ENCODE measurements around the gene CHMP6. TPM values are rescaled to one million over a fixed set of nuclear protein-coding genes. Genes with fewer than 3 reads are reported as not detected.
"Not testable (repeated sequence)": the region's sequence is repeated elsewhere in the genome, so short reads cannot be mapped to it uniquely, and the experiment has no call there.

Gene CHMP6
- polyA plus RNA-seq, 3 donors from 2014 or later = 67.7 to 71.4 (median 70.2) TPM

DNA sequence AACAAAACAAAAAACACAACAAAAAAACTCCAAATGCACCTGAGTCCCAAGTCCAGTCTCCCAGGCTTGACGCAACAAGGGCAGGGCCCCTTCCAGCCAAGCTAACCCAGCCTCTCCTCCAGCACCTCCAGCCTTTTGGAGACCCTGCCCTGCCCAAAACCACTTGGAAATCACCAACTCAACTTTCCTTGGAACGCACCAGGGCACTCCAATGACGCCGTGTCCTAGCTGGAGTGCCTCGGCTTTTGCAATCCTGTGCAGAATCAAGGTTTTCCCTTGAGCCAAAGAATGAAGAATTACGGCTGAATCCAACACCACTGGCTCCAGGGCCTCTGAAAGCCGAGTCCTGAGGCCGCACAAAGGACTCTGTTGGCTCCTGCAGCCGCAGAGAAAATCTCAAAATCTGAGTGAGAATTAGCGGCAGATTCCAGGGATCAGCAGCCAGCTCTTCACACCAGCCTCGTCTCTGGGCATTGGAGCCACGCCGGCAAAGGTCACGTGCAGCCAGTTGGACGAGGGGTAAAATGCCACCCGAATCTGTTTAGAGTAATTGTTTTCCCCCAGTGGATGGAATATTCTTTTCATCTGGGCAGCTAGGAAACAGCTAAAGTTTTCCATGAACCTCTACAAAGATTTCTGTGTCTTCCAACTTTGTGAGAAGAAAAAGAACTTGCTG lies 33.6 kb downstream of the CHMP6 start:
- no peak for DNase-seq
- Mint-ChIP-seq H3K4me3 (no peak overlapping the region), H3K36me3 (peaks cover 0 to 4% (median 0%) of the 10 kb centered on the region in 3 donors), H3K27me3 (ENCODE audit: low read depth in 3 of 3) (peaks cover 2 to 20% (median 2%) of the 10 kb centered on the region in 3 donors), H3K4me1 (peaks cover 8 to 14% of the 10 kb centered on the region in 2 donors), H3K9me3 (no peaks in the 10 kb centered on the region), H3K27ac (no peak overlapping the region)

DNA sequence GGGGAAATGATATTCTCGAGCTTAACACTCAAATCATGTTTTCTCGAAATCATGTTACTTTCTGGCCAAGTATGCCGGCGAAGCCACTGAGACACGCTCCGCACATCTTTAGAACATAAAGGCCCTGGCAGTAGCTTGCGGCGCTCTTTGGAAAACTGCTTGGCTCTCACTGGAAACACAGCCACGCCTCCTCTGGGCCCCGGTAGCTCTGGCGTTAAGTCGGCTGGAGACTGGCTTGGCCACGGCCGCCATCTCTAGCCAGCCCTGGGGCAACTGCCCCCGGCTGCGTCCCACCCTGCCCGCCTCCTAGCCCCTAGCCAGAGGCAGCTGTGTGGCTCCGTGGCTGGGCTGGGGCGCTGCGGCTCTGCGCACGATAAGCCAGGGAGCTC lies 34.1 kb downstream of the CHMP6 start:
- Mint-ChIP-seq H3K9me3 (no peaks in the 10 kb centered on the region), H3K4me3 (no peak overlapping the region), H3K27me3 (ENCODE audit: low read depth in 3 of 3) (peaks cover 2 to 20% (median 3%) of the 10 kb centered on the region in 3 donors), H3K36me3 (peaks cover 0 to 4% (median 0%) of the 10 kb centered on the region in 3 donors), H3K4me1 (peaks cover 8 to 14% of the 10 kb centered on the region in 2 donors), H3K27ac (no peak overlapping the region)
- DNase-seq = no peak

- no peak overlapping the region for H3K4me3 Mint-ChIP-seq
Observed at GRCh38 chr17:81026266-81027036, 34.8 kb downstream of the CHMP6 start.

GRCh38 chr17:81027038-81027437 lies 35.4 kb downstream of the CHMP6 start:
- H3K4me3 Mint-ChIP-seq = no peak overlapping the region
- H3K27me3 Mint-ChIP-seq (ENCODE audit: low read depth in 3 of 3) = peaks cover 2 to 22% (median 4%) of the 10 kb centered on the region in 3 donors
- H3K4me1 Mint-ChIP-seq = peaks cover 8 to 13% of the 10 kb centered on the region in 2 donors
- H3K27ac Mint-ChIP-seq = peak overlapping the region in 1 of 6 donors; percentile 35
- no peaks in the 10 kb centered on the region for H3K9me3 Mint-ChIP-seq
- DNase-seq = no peak
- H3K36me3 Mint-ChIP-seq = peaks cover 0 to 4% (median 0%) of the 10 kb centered on the region in 3 donors

More at GRCh38 chr17:81026266-81027036, 34.8 kb downstream of the CHMP6 start:
- Mint-ChIP-seq H3K36me3 (peaks cover 0 to 4% (median 0%) of the 10 kb centered on the region in 3 donors), H3K4me1 (peaks cover 8 to 14% of the 10 kb centered on the region in 2 donors), H3K27me3 (ENCODE audit: low read depth in 3 of 3) (peaks cover 2 to 23% (median 4%) of the 10 kb centered on the region in 3 donors), H3K9me3 (no peaks in the 10 kb centered on the region), H3K27ac (no peak overlapping the region)
- DNase-seq = no peak

GRCh38 chr17:81027591-81028505 lies 36.2 kb downstream of the CHMP6 start:
- Mint-ChIP-seq H3K27ac (no peak overlapping the region), H3K27me3 (ENCODE audit: low read depth in 3 of 3) (peaks cover 2 to 22% (median 4%) of the 10 kb centered on the region in 3 donors), H3K4me3 (no peak overlapping the region), H3K9me3 (no peaks in the 10 kb centered on the region), H3K4me1 (peaks cover 6 to 8% of the 10 kb centered on the region in 2 donors), H3K36me3 (peaks cover 0 to 4% (median 0%) of the 10 kb centered on the region in 3 donors)
- DNase-seq = no peak

- Mint-ChIP-seq H3K36me3 (peaks cover 0 to 4% (median 0%) of the 10 kb centered on the region in 3 donors), H3K27ac (no peak overlapping the region), H3K27me3 (ENCODE audit: low read depth in 3 of 3) (peaks cover 2 to 27% (median 7%) of the 10 kb centered on the region in 3 donors), H3K4me3 (no peak overlapping the region), H3K4me1 (peaks cover 10% of the 10 kb centered on the region in 2 donors), H3K9me3 (no peaks in the 10 kb centered on the region)
- DNase-seq = no peak
Observed at GRCh38 chr17:81028506-81028858, 36.8 kb downstream of the CHMP6 start.

DNA sequence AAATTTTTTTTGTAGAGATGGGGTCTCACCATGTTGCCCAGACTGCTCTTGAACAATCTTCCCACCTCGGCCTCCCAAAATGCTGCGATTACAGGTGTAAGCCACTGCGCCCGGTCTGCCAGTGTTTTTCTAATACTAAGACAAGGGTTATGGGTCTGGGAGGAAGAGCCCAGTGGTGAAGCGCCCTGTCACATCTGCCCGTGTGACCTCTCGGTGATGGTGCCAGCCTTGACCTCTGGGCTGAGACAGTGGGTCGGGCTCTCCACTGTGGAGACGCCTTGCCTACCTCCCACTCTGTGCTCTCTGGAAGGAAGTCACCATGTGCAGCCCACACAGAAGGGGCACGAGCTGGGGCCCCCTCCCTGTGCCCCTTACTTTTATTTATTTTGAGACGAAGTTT lies 38.2 kb downstream of the CHMP6 start:
- no peaks in the 10 kb centered on the region for H3K9me3 Mint-ChIP-seq
- H3K27ac Mint-ChIP-seq = no peak overlapping the region
- peaks cover 5 to 25% (median 11%) of the 10 kb centered on the region in 3 donors for H3K27me3 Mint-ChIP-seq (ENCODE audit: low read depth in 3 of 3)
- H3K36me3 Mint-ChIP-seq = peaks cover 0 to 4% (median 0%) of the 10 kb centered on the region in 3 donors
- DNase-seq = no peak
- H3K4me3 Mint-ChIP-seq = no peak overlapping the region
- peaks cover 12 to 13% of the 10 kb centered on the region in 2 donors for H3K4me1 Mint-ChIP-seq

- H3K36me3 Mint-ChIP-seq, H3K4me3 Mint-ChIP-seq, H3K27ac Mint-ChIP-seq, H3K9me3 Mint-ChIP-seq, DNase-seq: not testable (repeated sequence)
- Mint-ChIP-seq H3K27me3 (ENCODE audit: low read depth in 3 of 3) (peaks cover 7 to 28% (median 13%) of the 10 kb centered on the region in 3 donors), H3K4me1 (peaks cover 12 to 13% of the 10 kb centered on the region in 2 donors)
Observed at GRCh38 chr17:81030312-81030711, 38.7 kb downstream of the CHMP6 start.

DNA sequence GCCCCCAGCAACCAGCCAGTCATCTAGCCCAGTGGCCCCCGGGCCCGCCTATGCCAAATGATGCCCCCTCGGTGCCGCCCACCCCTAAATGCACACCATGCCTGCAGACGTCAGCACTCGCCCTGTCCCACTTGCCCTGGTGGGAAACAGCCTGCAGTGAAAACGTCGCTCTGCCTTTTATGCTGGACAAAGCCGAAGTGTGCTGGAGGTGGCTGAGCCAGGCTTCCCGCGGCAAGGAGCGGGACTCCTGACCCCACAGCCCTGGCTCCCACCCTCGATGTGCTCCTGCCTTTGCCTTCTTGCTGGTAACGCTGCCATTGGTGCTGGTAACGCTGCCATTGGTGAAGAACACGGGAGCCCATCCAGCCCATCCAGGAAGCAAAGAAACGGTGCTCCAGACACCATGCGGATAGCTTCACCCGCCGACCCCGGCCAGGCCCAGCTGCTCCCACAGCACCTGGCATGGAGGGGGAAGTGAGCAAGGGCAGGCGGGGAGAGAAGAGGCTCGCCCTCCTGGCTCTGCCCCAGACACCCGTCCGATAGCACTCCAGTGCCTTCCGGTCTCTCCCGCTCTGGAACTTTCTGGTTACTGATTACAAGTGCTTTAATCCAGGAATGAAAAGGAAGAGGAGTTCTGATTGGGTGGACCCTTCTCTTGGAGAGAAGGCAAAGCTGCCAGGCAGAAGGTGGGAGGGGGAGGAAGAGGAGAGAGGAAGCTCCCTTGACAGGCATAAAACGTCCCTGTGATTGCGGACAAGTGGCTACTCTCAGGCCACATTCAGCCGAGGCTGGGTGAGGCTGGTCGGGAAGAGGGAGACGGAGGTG lies 39.3 kb downstream of the CHMP6 start:
- Mint-ChIP-seq H3K4me3 (peak overlapping the region in 1 of 5 donors; percentile 53), H3K27ac (no peak overlapping the region)

GRCh38 chr17:81031566-81032550 lies 40.2 kb downstream of the CHMP6 start:
- Mint-ChIP-seq H3K9me3 (no peaks in the 10 kb centered on the region), H3K4me3 (peak overlapping the region in 1 of 5 donors; percentile 24), H3K4me1 (peaks cover 17 to 20% of the 10 kb centered on the region in 2 donors), H3K36me3 (peaks cover 0 to 2% (median 0%) of the 10 kb centered on the region in 3 donors), H3K27me3 (ENCODE audit: low read depth in 3 of 3) (peaks cover 9 to 33% (median 14%) of the 10 kb centered on the region in 3 donors), H3K27ac (no peak overlapping the region)
- no peak for DNase-seq

More for the DNA sequence above, 39.3 kb downstream of the CHMP6 start:
- no peak for DNase-seq
- peaks cover 11 to 31% (median 13%) of the 10 kb centered on the region in 3 donors for H3K27me3 Mint-ChIP-seq (ENCODE audit: low read depth in 3 of 3)
- H3K36me3 Mint-ChIP-seq = peaks cover 0 to 4% (median 0%) of the 10 kb centered on the region in 3 donors
- peaks cover 15 to 16% of the 10 kb centered on the region in 2 donors for H3K4me1 Mint-ChIP-seq
- no peaks in the 10 kb centered on the region for H3K9me3 Mint-ChIP-seq

DNA sequence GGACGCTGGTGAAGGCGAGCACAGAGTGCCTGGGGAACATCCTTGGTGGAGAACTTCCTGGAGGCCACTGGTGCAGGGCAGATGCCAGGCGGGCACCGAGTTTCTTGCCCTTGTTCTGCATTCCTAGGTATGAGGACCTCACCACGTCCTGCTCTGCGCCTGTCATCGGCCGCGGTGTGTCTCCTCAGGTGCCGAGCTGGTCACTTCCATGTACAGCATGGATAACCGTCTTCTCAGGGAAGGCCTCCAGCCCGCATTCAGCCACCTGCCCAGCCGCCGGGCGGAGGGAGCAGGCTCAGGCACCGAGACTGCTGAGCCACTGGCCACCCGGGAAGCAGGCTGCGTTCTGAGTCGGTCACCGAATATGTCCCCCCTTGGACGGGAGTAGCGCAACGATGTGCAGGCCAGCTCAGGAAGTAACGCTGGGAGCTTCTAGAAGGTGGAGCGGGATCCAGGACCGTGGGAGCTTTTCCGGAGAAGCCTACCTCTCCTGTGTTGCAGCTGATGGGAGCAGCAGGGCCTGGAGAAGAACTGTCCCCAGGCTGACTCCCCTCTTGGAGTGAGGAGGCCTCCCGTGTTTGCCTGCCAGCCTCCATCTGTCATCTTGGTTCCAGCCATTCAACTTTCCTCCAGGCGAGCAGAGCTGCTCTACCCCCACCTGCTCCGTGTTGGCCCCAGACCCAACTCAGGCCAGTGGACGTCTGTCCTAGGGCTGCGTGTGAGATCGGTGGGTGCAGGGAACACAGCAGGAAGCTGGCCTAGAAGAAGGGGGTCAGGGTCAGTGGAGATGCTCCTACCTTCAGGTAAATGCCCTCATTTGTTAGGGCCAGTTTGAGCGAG lies 41.2 kb downstream of the CHMP6 start:
- Mint-ChIP-seq H3K9me3 (no peaks in the 10 kb centered on the region), H3K36me3 (no peaks in the 10 kb centered on the region), H3K4me3 (peak overlapping the region; percentile 73 to 83 (median 79)), H3K4me1 (peaks cover 17 to 21% of the 10 kb centered on the region in 2 donors), H3K27ac (peak overlapping the region in 2 of 6 donors; percentile 17 to 53), H3K27me3 (ENCODE audit: low read depth in 3 of 3) (peaks cover 9 to 30% (median 14%) of the 10 kb centered on the region in 3 donors)
- DNase-seq = no peak

Measured in immature natural killer cell (primary cell).